Omental fat pad (tissue), 4 donors: ENCODE results near the gene TTC31. TPM values are rescaled to one million over a fixed set of nuclear protein-coding genes. Genes with fewer than 3 reads are reported as not detected.

Experiments
- ATAC-seq: fragments of 150-250 bp; one replicate; pipeline ENCODE4 v1.9.1; 2016; ENCODE audit warnings: mild to moderate bottlenecking, moderate library complexity; ENCODE audit not compliant: low FRiP score
- DNase-seq: peaks from one replicate; pipeline ENCODE4 v3.0.0-alpha.2; 2019; ENCODE audit warnings: low spot score
- total RNA-seq, 4 donors: library from RNA; depleted of rRNA; stranded (reverse); fragments of >200 nt; gene quantifications; one replicate each; pipeline ENCODE4 v1.1.0, GENCODE V29; 2016
- TF ChIP-seq, protein P1 (sequence below), 3 donors: fragments of 450-650 bp; IDR thresholded peaks; one replicate each; pipeline ENCODE4 v1.5.1; 2016 to 2017; ENCODE audit warnings: antibody characterized with exemption in 3 of 3, mild to moderate bottlenecking in 3 of 3, moderate library complexity in 2 of 3

TTC31 gene
- 10 to 100 TPM; 16.8 to 25.7 (median 22.1) TPM for total RNA-seq

DNA sequence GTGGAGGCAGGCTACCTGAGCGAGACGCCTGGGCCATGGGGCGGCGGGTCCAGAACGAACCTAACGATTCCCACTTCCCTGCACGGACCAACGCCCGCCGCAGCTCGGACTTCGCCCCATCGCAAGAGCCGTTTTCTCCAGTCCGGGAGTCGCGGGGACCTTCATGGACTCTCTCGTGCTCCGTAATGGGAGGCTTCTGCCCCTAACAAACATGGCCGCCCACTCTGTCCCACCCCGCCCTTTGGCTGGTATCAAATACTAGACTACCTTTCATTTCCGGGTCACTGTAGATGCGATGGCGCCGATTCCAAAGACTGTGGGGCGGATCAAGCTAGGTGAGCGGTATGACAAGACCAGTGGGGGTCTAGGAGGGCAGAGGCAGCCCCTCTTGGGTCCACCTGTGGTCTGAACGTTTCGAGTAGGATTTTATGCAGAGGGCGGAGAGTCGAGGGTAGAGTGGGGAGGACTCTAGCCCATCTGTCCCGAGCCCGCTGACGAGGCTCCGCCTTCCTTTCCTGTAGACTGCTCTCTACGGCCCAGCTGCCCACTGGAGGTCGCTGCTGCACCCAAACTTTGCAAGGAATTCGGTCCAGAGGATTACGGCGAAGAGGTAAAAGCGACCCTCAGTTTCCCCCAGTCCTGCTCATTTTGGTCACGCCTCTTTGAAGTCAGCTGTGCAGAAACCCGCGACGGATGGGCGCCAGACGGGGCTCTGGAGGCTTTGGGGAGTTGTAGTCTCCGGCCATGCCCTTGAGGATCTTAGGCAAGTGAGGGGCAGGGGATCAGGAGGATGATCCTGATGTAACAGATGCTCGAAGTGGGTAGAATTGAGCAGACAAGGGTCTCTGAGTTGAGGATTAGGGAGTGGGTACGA, at the start of gene TTC31, which contains the start of gene CCDC142:
Gene TTC31, plus strand, starts transcription at position 281 of the 874 bp plus-strand sequence. Its CDS starts 15 bp downstream, at position 296.
Gene CCDC142, minus strand, starts transcription at position 198 of the 874 bp plus-strand sequence. Its CDS starts 161 bp downstream, at position 37.
- TF ChIP-seq, protein P1, sequence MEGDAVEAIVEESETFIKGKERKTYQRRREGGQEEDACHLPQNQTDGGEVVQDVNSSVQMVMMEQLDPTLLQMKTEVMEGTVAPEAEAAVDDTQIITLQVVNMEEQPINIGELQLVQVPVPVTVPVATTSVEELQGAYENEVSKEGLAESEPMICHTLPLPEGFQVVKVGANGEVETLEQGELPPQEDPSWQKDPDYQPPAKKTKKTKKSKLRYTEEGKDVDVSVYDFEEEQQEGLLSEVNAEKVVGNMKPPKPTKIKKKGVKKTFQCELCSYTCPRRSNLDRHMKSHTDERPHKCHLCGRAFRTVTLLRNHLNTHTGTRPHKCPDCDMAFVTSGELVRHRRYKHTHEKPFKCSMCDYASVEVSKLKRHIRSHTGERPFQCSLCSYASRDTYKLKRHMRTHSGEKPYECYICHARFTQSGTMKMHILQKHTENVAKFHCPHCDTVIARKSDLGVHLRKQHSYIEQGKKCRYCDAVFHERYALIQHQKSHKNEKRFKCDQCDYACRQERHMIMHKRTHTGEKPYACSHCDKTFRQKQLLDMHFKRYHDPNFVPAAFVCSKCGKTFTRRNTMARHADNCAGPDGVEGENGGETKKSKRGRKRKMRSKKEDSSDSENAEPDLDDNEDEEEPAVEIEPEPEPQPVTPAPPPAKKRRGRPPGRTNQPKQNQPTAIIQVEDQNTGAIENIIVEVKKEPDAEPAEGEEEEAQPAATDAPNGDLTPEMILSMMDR (IDR thresholded peaks at IDR 0.05) = no peak
- DNase-seq (peak; percentile 93), ATAC-seq (peak; percentile 98)

DNA sequence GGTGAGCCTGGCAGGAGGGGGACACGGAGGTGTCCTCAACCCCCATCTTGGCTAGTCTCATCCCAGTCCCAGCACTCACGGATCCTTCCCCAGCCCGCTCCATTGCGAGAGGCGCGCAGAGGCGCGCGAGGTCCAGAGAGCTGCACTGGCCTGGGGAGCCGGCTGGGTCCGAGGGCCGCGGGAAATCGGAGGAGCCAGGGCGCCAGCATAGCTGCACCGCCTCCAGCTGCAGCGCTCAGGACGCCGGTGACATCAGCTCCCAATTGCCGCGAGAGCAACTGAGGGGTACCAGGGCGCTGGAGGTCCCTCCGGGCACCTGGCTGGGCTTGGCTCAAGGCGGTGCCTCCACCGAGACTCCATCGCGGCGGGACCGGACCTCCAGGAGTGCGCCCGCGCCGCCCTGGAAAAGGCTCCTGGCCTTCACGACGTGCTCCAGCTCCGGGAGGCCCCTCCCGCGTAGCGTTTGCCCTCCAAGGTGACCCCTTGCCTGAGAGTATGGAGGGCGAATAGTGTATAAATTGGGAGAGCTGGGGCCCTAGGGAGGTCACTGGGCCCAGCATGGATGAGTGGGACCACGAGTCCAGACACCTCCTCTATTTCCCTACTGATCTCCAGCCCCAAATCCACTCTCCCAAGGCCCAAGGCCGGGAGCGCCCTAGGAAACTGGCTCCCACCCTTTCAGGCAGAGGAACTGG, 46.6 kb upstream of the TTC31 start:
- TF ChIP-seq, protein P1 (IDR thresholded peaks at IDR 0.05) = no peak
- DNase-seq (no peak), ATAC-seq (no peak)

- TF ChIP-seq, protein P1 (IDR thresholded peaks at IDR 0.05) = no peak
- no peak for DNase-seq
- ATAC-seq = no peak
Observed at GRCh38 chr2:74436848-74437695, 45.8 kb upstream of the TTC31 start.

GRCh38 chr2:74438248-74438647, 44.6 kb upstream of the TTC31 start:
- TF ChIP-seq, protein P1 (IDR thresholded peaks at IDR 0.05) = no peak
- DNase-seq (no peak), ATAC-seq (no peak)

- ATAC-seq (no peak), DNase-seq (no peak)
- TF ChIP-seq, protein P1 (IDR thresholded peaks at IDR 0.05) = no peak
Observed at GRCh38 chr2:74439373-74439772, 43.5 kb upstream of the TTC31 start.

DNA sequence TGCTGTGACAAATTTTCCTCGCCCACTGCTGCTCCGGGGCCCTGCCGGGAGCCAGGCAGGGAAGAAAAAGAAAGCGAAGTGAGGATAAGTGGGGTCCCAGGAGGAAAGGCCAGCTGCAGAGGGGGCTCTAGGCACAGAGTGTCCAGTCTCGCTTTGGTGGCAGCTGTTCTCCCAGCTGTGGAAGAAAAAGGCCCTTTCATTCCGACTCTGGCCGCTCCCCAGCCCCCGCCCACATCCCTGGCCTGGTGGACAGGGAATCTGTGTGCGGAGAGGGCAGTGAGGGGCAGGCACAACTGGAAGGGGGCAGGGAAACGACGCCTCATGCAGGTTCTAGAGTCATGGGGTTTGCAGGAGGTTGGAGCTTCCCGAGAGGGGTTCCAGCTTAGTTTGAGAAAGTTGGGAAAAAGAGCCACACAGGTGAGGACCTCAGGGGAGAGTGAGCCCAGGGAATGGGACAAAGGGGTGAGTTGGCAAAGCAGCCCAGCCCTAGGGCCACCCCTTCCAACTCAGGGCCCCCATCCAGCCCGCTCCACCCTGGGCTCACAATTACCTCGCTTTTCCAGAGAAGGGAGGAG, 43.0 kb upstream of the TTC31 start:
- ATAC-seq (no peak), DNase-seq (no peak)
- TF ChIP-seq, protein P1 (IDR thresholded peaks at IDR 0.05) = no peak
